TTC549 (cell line): ENCODE measurements around the gene GBF1.
"Not testable (repeated sequence)": the region's sequence is repeated elsewhere in the genome, so short reads cannot be mapped to it uniquely, and the experiment has no call there.

Experiments used
- FAIRE-seq: peaks from 2 replicates; lab custom pipeline; 2012; peaks lifted over from hg19 to GRCh38; lab: Jason Lieb, UNC

The GBF1 gene

GRCh38 chr10:102274062-102274461, 28.7 kb downstream of the GBF1 start:
- FAIRE-seq, result no peak

- no peak for FAIRE-seq
These were observed 30.0 kb downstream of the GBF1 start for GRCh38 chr10:102275343-102275742.

DNA sequence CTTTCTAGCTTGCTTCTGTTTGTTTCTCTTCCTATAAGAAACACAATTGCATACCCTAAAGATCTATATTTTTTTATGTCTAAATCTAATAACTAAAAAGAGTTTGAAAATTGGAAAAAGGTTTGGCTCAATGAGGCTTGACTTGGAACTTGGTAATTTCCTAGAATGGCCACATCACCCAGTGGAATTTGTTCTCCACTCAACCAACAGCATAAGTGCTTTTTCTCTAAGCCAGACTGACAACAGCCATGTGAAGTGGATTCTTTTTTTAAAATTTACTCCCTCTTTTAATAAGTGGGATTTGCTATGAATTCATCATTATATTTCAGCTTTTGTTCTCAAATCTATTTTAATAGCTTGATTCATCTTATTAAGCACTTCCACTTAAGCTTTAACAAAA, 33.8 kb downstream of the GBF1 start:
- no peak for FAIRE-seq

DNA sequence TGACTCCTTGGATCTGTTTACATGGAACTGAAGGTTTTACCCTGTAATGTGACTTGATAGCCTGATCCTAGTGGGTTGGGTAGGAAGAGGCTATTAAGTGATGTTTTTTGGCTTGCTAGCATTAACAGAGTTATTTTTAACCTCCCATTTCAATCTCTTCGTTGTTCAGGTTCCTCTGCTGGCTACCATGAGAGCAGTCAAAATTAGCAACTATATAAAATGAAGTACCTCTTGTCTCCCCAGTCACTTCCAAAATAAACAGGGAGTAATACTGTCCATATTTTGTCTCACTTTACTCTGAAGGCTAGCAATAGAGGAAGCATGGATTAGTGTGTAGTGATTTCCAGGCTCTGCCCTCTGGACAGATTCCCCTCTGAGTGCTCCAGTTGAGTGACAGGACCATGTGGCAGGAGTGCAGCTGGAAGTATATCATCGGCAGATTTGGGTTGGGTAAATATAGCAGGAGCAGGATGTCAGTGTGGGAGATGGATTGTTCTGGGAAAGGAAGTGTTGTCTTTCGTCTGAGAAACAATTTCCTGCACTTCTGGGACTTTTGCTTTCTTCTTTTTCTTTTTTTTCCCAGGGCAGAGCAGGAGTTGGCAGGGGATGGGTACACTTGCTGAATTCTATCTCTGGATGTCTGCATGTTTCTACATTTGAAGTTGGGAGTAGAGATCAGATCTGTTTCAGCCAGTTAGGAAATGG, 35.2 kb downstream of the GBF1 start:
- FAIRE-seq, result no peak

DNA sequence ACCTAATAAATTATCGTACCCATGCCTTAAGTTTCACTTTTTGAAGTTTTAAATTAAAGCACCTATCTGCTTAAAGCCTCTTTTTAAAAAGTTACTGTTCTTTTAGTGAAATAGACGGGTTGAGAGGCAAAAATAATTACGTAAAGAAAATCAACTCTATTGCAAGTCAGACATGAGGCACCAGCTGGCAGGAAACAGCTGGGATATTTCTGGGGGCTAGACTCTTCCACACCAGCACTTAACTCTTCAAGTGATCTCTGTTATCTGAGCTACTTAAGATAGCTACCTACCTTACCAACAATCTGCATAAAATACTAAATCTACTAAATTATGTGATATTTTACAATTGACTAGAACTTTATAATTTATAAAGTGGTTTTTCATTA, 35.8 kb downstream of the GBF1 start:
- FAIRE-seq, result no peak

DNA sequence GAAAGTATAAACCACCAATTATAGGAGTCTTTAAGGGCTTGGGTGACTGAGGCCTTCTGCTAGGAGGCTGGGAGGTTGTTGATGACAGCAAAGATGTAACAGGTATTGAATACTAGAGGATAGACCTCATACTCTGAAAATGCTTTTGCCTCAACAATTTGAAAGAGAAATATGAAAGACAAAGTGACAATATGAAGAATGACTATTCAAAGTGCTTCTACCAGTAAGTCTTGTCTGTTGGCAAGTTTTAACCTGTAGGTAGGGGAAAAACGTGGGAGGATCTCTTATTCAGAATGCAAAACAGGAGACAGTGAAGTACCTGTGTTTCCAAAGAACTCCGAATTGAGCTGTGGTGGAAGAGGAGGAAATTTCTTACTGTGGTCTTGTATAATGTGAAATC, 38.2 kb downstream of the GBF1 start:
- no peak for FAIRE-seq

GRCh38 chr10:102283890-102284289, 38.6 kb downstream of the GBF1 start:
- no peak for FAIRE-seq

DNA sequence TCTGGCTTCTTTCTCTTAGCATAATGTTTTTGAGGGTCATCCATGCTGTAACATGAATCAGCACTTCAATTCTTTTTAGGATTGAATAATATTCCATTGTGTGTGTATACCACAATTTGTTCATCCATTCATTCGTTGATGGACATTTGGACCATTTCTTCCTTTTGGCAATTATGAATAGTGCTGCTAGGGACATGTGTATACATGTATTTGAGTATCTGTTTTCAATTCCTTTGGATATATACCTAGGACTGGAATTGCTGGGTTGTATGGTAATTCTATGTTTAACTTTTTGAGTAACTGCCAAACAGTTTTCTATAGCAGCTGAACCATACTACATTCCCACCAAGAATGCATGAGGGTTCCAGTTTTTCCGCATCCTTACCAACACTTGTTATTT, 39.2 kb downstream of the GBF1 start:
- no peak for FAIRE-seq

- FAIRE-seq, result no peak
These were observed 39.8 kb downstream of the GBF1 start for GRCh38 chr10:102285133-102285532.

DNA sequence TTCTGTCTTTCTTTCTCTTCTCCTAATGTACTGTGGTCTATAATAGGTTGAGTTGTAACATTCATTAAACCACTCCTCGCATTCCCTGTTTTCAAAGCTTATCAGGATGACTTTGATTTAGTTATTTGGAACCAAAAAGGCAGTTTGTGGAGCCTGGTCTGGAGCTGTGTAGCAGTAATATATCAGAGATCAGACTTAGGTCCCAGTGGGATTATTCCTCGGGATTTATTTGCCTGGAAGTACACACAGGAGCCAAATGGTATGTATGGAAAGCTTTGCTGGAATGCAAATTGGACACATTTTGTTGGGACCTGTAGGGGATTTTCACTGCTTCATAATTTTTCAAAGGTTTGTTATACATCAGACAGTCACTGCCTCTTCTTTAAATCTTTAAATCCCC, 40.9 kb downstream of the GBF1 start:
- no peak for FAIRE-seq

DNA sequence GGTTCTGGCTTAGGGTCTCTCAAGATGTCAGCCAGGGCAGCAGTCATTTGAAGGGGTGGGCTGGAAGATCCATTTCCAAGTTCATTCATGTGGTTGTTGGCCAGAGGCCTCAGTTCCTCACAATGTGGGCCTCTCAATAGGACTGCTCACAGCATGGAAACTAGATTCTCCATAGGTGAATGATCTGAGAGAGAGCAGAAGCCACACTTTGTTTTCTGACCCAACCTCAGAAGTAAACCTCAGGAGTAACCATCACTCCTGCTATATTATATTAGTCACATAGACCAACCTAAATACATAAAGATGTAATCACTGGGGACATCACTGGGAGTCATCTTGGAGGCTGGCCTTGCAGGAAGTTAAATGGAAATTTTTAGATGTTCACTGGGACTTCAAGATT, 42.2 kb downstream of the GBF1 start:
- no peak for FAIRE-seq

GRCh38 chr10:102287991-102288390, 42.7 kb downstream of the GBF1 start:
- FAIRE-seq, result no peak

GRCh38 chr10:102289356-102289755, 44.0 kb downstream of the GBF1 start:
- FAIRE-seq, result no peak

DNA sequence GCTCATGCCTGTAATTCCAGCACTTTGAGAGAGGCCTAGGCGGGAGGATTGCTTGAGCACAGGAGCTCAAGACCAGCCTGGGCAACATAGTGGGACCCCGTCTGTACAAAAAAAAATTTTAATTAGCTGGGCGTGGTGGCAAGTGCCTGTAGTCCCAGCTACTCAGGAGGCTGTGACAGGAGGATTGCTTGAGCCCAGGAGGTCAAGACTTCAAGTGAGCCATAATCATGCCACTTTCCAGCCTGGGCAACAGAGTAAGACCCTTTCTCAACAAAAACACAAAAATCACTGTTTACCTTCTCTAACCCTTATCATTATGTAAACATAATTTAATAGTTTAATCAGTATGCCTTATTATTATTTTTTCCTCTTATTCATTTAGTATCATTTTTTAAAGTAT, 44.5 kb downstream of the GBF1 start:
- no peak for FAIRE-seq

GRCh38 chr10:102291221-102291905, 46.0 kb downstream of the GBF1 start:
- FAIRE-seq, result no peak

GRCh38 chr10:102297101-102297500, 51.8 kb downstream of the GBF1 start:
- no peak for FAIRE-seq

DNA sequence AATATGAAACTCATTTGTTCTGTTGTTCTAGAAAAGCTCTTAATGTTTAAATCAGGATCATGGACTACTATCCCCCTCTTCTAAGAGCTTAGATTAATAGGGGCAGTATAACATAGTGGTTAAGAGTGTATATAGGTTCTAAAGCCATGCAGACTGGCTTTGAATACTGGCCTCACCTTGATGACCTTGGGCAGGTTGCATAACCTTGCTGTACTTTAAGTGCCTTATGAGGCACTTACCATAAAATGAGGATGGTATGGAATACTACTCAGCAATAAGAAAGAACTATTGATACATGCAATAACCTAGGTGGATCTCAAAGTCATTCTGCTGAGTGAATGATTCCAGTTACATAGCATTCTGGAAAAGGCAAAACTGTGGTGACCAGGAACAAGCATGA, 53.6 kb downstream of the GBF1 start:
- no peak for FAIRE-seq

DNA sequence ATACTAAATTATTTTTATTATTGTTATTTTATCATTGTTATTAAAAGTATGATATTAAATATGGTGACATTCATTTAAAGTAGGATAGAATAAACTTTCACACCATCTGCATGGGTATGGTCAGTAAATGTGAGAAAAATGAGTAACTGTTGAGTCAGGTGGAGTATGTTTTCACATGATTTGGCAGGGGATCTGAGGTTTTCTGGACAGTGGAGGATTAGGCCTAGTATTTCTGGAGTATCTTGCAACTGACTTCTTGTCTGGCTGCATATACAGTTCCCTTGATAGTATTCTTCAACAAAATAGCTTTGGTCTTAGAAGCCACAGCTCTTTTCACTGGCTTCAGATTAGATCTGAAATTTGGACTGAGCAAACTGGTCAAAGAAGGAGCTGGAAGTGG, 54.5 kb downstream of the GBF1 start:
- no peak for FAIRE-seq

- FAIRE-seq, result no peak
These were observed 55.0 kb downstream of the GBF1 start for GRCh38 chr10:102300278-102300843.

DNA sequence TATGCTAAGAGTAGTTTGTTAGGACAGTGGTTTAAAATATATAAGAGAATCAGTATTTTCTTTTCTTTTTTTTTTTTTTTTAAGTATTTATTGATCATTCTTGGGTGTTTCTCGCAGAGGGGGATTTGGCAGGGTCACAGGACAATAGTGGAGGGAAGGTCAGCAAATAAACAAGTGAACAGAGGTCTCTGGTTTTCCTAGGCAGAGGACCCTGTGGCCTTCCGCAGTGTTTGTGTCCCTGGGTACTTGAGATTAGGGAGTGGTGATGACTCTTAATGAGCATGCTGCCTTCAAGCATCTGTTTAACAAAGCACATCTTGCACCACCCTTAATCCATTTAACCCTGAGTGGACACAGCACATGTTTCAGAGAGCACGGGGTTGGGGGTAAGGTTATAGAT, 55.6 kb downstream of the GBF1 start:
- not testable (repeated sequence) for FAIRE-seq

- not testable (repeated sequence) for FAIRE-seq
These were observed 56.0 kb downstream of the GBF1 start for GRCh38 chr10:102301332-102301731.

GRCh38 chr10:102302611-102303010, 57.3 kb downstream of the GBF1 start:
- no peak for FAIRE-seq

- FAIRE-seq, result no peak
These were observed 60.7 kb downstream of the GBF1 start for GRCh38 chr10:102306006-102306405.

- FAIRE-seq, result no peak
These were observed 61.4 kb downstream of the GBF1 start for GRCh38 chr10:102306710-102307109.
